ENCODE measurements around the gene MMP2.

Gene MMP2

GRCh38 chr16:55478827-55479429 is at the start of gene MMP2:
Gene MMP2, plus strand, starts transcription at chr16:55479198. Its CDS starts 282 bp downstream, at chr16:55479480.
- no peak for DNase-seq

DNA sequence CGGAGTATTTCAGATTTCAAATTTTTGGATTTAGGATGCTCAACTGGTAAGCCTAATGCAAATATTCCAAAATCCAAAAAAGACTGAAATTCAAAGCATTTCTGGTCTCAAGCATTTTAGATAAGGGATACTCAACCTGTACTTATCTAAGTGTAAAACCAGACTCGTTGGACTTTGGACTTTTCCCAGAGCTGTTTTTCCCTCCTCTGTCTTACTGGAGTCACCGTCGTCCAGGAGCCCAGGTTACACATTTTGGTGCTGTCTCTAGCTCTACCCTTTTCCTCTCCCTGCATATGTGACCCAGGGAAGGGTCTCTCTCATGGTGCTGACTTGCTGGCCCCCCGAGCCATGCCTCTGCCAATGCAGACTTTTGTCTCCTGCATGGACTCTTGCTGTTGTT is 46.0 kb upstream of the MMP2 start:
- DNase-seq = no peak

GRCh38 chr16:55433535-55433934 is 45.5 kb upstream of the MMP2 start:
- no peak for DNase-seq

- DNase-seq = no peak
Measured at GRCh38 chr16:55434000-55434399, 45.0 kb upstream of the MMP2 start.

DNA sequence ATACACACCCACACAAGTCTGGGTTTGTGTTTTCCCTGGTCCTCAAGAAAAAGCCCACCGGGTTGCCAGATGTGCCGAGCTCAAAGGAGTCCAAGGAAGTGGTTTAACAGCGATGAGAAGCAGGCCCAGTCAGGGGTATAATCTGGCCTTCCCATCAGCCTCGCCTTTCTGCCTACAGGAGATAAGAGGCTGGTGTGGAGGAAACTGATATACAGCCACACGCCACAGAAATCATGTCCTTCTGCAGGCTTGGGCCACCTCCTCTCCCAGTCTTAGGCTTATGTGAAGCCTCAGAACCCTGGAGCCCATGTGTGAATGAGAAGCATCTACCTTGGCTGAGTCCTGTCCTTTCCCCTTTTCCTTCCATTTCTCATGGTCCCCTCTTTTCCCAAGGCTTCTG is 43.6 kb upstream of the MMP2 start:
- DNase-seq = no peak

DNA sequence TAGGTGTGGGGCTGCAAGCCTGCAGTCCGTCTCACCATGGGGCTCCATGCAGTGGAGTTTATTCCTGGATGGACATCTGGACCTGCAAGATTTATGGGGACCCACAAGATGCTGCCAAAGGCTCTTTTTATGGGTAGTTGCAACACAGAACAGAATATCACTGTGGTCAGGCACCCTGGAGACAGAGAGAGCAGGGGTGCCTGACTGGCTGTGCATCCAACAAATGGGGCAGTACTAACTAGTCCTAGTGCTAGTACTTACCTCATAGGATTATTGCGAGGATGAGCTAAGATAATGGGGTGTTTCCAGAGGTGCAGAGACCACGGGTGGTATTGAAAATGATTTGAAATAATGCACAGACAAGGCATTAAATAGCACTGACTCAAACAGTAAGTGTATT is 42.4 kb upstream of the MMP2 start:
- DNase-seq = no peak

DNA sequence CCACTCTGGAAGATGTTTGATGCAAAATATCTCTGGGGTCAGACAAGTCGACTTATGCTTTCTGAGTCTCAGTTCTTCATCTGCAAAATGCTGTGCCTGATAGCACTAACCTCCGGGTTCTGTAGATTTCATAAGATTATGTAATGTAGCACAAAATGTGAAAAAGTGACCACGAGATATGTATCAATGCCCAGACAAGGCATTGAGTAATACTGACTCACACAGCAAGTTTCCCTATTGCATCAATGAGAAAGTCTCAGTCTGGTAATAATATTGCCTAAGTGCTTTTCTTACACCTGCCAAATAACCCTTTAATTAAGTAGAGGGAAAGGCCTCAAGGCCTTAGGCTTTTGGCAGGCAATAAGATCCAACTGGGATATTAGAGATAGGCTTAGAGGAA is 41.4 kb upstream of the MMP2 start:
- DNase-seq = no peak

GRCh38 chr16:55438281-55438680 is 40.7 kb upstream of the MMP2 start:
- no peak for DNase-seq

GRCh38 chr16:55439101-55439690 is 39.8 kb upstream of the MMP2 start:
- no peak for DNase-seq

DNA sequence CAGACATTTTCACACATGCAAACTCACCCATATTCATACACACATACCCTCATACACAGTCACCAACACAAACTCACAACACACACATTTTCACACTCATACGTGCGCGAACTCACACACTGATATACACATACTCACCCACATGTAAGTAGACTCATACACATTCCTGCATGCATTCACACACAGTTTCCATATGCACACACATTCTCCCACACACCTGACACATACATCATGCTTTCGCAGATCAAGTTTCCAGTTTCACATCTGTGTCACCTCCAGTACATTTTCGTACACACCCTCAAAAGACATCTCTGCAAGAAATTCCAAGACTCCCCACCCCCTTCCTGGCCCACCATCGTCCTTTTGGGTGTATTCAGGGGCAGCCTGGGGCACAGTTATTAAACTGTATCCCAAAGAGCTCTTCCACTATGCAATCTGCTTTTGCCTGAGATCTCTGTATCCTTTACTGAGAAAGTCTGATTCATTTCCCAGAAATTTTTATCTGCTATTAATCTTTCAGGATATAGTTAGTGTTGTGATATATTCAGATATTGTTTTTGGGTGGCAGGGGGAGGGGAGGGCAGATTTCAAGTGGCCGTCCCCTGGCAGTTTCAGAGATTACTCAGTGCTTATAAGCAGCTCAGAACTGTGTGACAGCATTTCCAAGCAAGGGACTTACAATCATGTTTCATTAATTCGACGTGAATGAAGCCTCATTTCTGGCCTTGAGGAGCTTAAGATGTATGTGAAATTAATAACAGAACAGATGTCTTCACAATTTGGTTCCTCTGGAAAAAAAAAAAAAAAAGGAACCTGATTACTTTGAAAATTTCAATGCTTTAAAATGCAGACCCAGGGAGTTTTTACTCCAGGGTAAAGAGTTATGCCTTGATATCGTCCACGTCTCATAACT is 35.3 kb upstream of the MMP2 start:
- DNase-seq = no peak

DNA sequence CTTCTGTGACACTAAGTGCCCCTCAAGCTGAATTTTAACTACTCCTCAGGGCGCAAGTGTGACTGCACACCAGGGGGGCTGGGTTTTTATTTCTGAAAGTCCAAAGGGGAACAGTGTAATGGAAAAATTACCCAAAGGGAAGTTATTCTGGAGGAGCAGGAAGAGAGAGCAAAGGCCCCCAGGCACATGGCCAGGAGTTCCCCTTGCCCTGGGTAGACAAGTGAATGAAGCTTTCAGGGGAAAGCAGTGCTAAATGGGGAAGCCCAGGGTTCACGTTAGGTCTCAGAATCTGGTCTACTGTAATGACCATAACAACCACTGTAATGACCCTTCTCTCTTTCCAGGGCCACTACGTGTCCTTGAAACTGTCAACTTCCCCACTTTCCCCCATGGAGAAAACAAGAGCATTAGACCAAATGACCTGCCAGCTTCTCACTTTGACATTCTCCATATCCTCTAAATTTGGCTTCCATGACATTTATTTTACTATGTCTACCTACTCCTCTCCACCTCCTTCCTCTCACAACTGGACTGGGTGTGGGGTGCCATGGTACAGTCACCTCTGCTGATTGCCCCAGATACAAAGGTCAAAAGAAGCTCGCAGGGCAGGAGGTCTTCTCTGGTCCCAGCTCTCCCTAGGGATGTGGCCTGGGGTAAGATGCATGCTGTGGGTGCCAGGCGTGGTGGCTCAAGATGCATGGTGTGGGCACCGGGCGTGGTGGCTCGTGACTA is 34.1 kb upstream of the MMP2 start:
- DNase-seq = no peak

GRCh38 chr16:55447231-55447630 is 31.8 kb upstream of the MMP2 start:
- DNase-seq = no peak

- DNase-seq = no peak
Measured at GRCh38 chr16:55452996-55453395, 26.0 kb upstream of the MMP2 start.

DNA sequence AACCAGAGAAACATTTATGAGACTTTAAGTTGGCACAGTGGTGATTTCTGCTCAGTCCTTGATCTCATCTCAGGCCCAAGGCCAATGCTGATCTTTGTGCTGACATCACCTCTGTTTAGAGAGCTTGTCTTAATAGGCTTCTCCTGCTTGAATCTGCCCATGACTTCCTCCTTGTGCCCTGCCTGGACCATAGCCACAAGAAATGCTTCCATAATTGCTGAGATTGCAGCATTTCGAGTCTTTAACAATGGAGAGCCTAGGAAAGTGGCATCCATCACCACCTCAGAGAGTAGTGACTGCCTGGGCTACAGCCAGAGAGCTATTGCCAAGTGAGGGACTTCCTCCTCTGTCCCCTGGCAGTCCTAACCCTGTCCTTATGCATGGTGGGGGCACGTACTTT is 25.1 kb upstream of the MMP2 start:
- DNase-seq = no peak

GRCh38 chr16:55454861-55455260 is 24.1 kb upstream of the MMP2 start:
- DNase-seq = no peak

DNA sequence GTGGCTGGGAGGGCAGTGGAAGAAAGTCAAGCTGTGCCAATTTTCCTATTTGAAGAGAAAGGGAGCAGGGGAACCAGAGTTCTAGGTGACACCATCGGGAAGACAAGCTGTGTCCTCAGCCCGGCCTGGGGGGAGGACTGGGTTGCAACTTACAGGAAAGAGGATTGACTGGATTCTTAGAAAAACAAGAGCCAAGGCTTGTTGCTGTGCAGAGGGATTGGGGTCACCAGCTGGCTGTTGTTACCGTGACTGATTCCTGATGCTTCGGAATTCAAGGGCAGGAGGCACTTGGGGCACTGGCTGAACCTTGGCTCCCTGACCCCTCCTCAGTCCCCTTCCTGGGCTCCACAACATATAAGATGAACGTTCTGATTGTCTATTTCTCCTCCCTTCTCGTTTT is 16.8 kb upstream of the MMP2 start:
- DNase-seq = no peak

- DNase-seq = no peak
Measured at GRCh38 chr16:55464375-55464774, 14.6 kb upstream of the MMP2 start.

- peak; percentile 29 to 72 (median 56) for DNase-seq
Measured at GRCh38 chr16:55465077-55465896, 13.7 kb upstream of the MMP2 start.

DNA sequence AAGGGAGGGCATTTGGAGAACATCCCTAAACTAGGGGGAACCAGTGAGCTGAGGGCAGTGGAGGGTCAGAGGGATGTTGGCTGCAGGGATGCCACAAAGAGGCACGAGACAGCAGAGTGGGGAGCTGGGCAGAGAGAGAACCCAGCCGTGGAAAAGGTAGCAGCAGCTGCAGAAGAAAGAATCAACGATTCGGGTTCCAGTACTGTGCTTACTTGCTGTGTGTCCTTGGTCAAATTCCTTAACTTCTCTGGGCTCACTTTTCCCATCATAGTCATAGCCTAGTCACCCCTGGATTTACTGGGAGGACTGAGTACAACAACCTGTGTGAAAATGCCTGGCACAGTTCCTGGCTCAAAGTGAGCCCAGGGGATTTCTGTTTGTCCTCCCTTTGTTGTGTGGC is 12.8 kb upstream of the MMP2 start:
- DNase-seq = no peak

- no peak for DNase-seq
Measured at GRCh38 chr16:55467898-55468297, 11.1 kb upstream of the MMP2 start.

DNA sequence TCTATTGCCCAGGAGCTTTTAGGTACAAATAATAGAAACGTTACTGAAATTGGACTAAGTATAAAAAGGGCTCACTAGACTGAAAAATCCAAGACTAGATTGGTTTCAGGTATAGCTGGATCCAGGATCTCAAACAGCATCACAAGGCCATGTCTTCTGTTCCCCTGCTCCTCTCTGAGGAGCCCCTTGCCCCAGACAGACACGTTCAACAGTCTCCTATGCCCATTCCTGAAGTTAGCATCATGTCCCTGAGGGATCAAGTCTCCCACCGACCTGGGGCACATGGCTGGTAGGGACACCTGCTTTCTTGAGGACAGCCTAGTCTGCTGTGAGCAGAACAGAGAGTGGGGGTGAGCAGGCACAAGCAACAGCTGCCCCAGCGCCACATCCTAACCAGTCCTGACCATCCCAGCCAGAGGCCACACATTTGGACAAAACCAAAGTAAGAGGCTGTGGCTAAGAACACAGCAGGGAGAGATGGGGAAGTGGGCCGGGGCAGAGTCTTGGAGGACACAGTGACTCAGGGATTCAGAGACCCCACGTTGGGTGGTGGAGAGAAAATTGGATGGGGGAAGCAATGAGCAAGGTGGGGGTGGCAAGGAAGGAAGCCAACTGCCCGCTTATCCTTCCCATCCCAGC is 10.5 kb upstream of the MMP2 start:
- no peak for DNase-seq

Measured in activated CD4-positive, CD25-positive, alpha-beta regulatory T cell (primary cell).